ENCODE measurements around the gene GRB14. TPM values are rescaled to one million over a fixed set of nuclear protein-coding genes. Genes with fewer than 3 reads are reported as not detected.
A peak's percentile ranks its signal among the peaks of the same experiment; 100 is the strongest.

Gene GRB14
- total RNA-seq, 1 donor from 2014 or later = 4.5 TPM

GRCh38 chr2:164495491-164496223 lies 125.6 kb downstream of the GRB14 start:
- DNase-seq (ENCODE audit: low spot score) = peak; percentile 77
- no peak overlapping the region for H3K27ac ChIP-seq

GRCh38 chr2:164485541-164485940 lies 135.7 kb downstream of the GRB14 start:
- Histone ChIP-seq H3F3A (ENCODE audit: low read depth) (no peaks in the 10 kb centered on the region), H3K27me3 (no peaks in the 10 kb centered on the region), H2AFZ (replicated peaks) (no peak overlapping the region), H3K9ac (no peak overlapping the region), H3K27ac (no peak overlapping the region), H3K4me2 (no peak overlapping the region), H3K4me1 (peaks cover 6% of the 10 kb centered on the region), H3K79me2 (ENCODE audit: low read depth) (no peaks in the 10 kb centered on the region), H4K20me1 (ENCODE audit: low read depth) (no peaks in the 10 kb centered on the region), H3K9me3 (ENCODE audit: low read depth) (no peaks in the 10 kb centered on the region), H3K4me3 (no peak overlapping the region), H3K36me3 (no peaks in the 10 kb centered on the region)
- Mint-ChIP-seq H3K9me3 (no peaks in the 10 kb centered on the region), H3K27me3 (ENCODE audit: insufficient read depth, low read depth) (no peaks in the 10 kb centered on the region), H3K4me1 (no peaks in the 10 kb centered on the region), H3K36me3 (no peaks in the 10 kb centered on the region), H3K27ac (no peak overlapping the region), H3K4me3 (no peak overlapping the region)
- TF ChIP-seq EZH2 (IDR thresholded peaks at IDR 0.05) (no peak), CTCF (IDR thresholded peaks at IDR 0.05) (no peak), EZH2phosphoT487 (IDR thresholded peaks at IDR 0.05) (no peak)
- no peak for DNase-seq (ENCODE audit: low spot score)

More at GRCh38 chr2:164495491-164496223, 125.6 kb downstream of the GRB14 start:
- Histone ChIP-seq H3K9me3 (ENCODE audit: low read depth) (no peaks in the 10 kb centered on the region), H3K4me3 (no peak overlapping the region), H3K4me2 (peak overlapping the region; percentile 55), H3K9ac (no peak overlapping the region), H3K27me3 (no peaks in the 10 kb centered on the region), H3F3A (ENCODE audit: low read depth) (peaks cover 4% of the 10 kb centered on the region), H3K36me3 (no peaks in the 10 kb centered on the region), H3K79me2 (ENCODE audit: low read depth) (no peaks in the 10 kb centered on the region), H3K4me1 (no peaks in the 10 kb centered on the region), H4K20me1 (ENCODE audit: low read depth) (no peaks in the 10 kb centered on the region), H2AFZ (replicated peaks) (peak overlapping the region; percentile 98)
- H3K9me3 Mint-ChIP-seq = no peaks in the 10 kb centered on the region
- H3K27me3 Mint-ChIP-seq (ENCODE audit: insufficient read depth, low read depth) = no peaks in the 10 kb centered on the region
- H3K27ac Mint-ChIP-seq = no peak overlapping the region
- no peak overlapping the region for H3K4me3 Mint-ChIP-seq
- no peaks in the 10 kb centered on the region for H3K4me1 Mint-ChIP-seq
- no peaks in the 10 kb centered on the region for H3K36me3 Mint-ChIP-seq
- TF ChIP-seq EZH2phosphoT487 (IDR thresholded peaks at IDR 0.05) (no peak), CTCF (IDR thresholded peaks at IDR 0.05) (peak; percentile 85)

DNA sequence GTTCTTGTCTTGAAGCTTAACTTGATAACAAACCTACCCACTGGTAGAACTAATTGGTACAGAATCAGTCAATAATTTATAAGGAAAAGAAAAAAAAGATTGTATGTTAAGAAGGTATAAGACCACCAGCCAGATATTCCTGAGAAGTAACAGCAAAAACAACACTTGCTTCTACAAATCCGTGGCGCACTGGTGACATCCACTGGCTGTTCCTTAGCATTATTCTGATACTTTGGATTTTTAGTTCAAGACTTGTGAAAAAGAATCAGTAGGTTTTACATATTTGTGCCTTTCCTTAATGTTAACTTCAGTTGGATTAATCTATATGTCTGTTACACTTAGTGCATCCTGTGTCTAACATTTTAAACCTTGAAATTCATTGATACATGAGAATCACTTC lies 141.8 kb downstream of the GRB14 start:
- no peaks in the 10 kb centered on the region for H3K9me3 Mint-ChIP-seq
- Histone ChIP-seq H4K20me1 (ENCODE audit: low read depth) (no peaks in the 10 kb centered on the region), H3F3A (ENCODE audit: low read depth) (no peaks in the 10 kb centered on the region), H3K4me3 (no peak overlapping the region), H3K27me3 (no peaks in the 10 kb centered on the region), H3K36me3 (no peaks in the 10 kb centered on the region), H3K9ac (no peak overlapping the region), H3K79me2 (ENCODE audit: low read depth) (no peaks in the 10 kb centered on the region), H3K4me2 (no peak overlapping the region), H3K4me1 (no peaks in the 10 kb centered on the region), H3K27ac (no peak overlapping the region), H2AFZ (replicated peaks) (peak overlapping the region; percentile 98), H3K9me3 (ENCODE audit: low read depth) (no peaks in the 10 kb centered on the region)
- H3K4me3 Mint-ChIP-seq = no peak overlapping the region
- H3K4me1 Mint-ChIP-seq = peaks cover 2% of the 10 kb centered on the region
- peak; percentile 75 for DNase-seq (ENCODE audit: low spot score)
- TF ChIP-seq EZH2phosphoT487 (IDR thresholded peaks at IDR 0.05) (no peak), EZH2 (IDR thresholded peaks at IDR 0.05) (no peak), CTCF (IDR thresholded peaks at IDR 0.05) (peak; percentile 83)
- no peaks in the 10 kb centered on the region for H3K27me3 Mint-ChIP-seq (ENCODE audit: insufficient read depth, low read depth)
- no peak overlapping the region for H3K27ac Mint-ChIP-seq
- no peaks in the 10 kb centered on the region for H3K36me3 Mint-ChIP-seq
